ENCODE data around the gene HPCAL1. TPM values are rescaled to one million over a fixed set of nuclear protein-coding genes. Genes with fewer than 3 reads are reported as not detected.
A peak's percentile ranks its signal among the peaks of the same experiment; 100 is the strongest.

Gene HPCAL1
- total and polyA plus RNA-seq, 2 experiments from 2014 or later, result 58.9 to 65.4 TPM

- in situ Hi-C loops (cut with MboI), result no loop called here
- TF ChIP-seq EZH2phosphoT487 (IDR thresholded peaks at IDR 0.05; ENCODE audit: insufficient read depth, low read depth), result no peak
- H3K36me3 ChIP-seq (ENCODE audit: low read depth), result no peaks in the 10 kb centered on the region
- H3F3A ChIP-seq (ENCODE audit: insufficient read depth), result no peaks in the 10 kb centered on the region
- no peak overlapping the region for H2AFZ ChIP-seq
- no peaks in the 10 kb centered on the region for H3K79me2 ChIP-seq (ENCODE audit: insufficient read depth)
- 48 to 49% methylated on average over 11 of the region's 11 CpGs for WGBS, 2 experiments (ENCODE audit: low coverage in 1 of 2, low lambda C conversion rate in 2 of 2, missing lambda C conversion rate in 2 of 2)
- no peak overlapping the region for H3K9ac ChIP-seq
- H3K4me1 ChIP-seq (ENCODE audit: insufficient read depth), result peaks cover 8% of the 10 kb centered on the region; the same call in 1 of the 2 replicates
- no peak overlapping the region for H3K4me3 ChIP-seq
- H3K27ac ChIP-seq, result no peak overlapping the region
- H3K9me2 ChIP-seq (ENCODE audit: insufficient read depth), result no peaks in the 10 kb centered on the region
- no peaks in the 10 kb centered on the region for H4K20me1 ChIP-seq (ENCODE audit: insufficient read depth)
- peak; percentile 77 for DNase-seq
- no peaks in the 10 kb centered on the region for H3K9me3 ChIP-seq (ENCODE audit: low read depth)
- H3K4me2 ChIP-seq (ENCODE audit: unreplicated experiment), result no peak overlapping the region
- H3K27me3 ChIP-seq (replicated peaks; ENCODE audit: insufficient read depth), result no peaks in the 10 kb centered on the region; the same call in 1 of the 2 replicates
These were observed 155.3 kb downstream of the HPCAL1 start for GRCh38 chr2:10457846-10458598.

GRCh38 chr2:10460366-10460796 is 157.7 kb downstream of the HPCAL1 start:
- H3K27me3 ChIP-seq (replicated peaks; ENCODE audit: insufficient read depth), result no peaks in the 10 kb centered on the region; the same call in 1 of the 2 replicates
- no peak overlapping the region for H3K4me2 ChIP-seq (ENCODE audit: unreplicated experiment)
- H3K36me3 ChIP-seq (ENCODE audit: low read depth), result no peaks in the 10 kb centered on the region
- H3K79me2 ChIP-seq (ENCODE audit: insufficient read depth), result no peaks in the 10 kb centered on the region
- no peaks in the 10 kb centered on the region for H3K9me2 ChIP-seq (ENCODE audit: insufficient read depth)
- H2AFZ ChIP-seq, result no peak overlapping the region
- WGBS, 2 experiments (ENCODE audit: low coverage in 1 of 2, low lambda C conversion rate in 2 of 2, missing lambda C conversion rate in 2 of 2), result 77 to 80% methylated on average over 17 of the region's 17 CpGs
- H3F3A ChIP-seq (ENCODE audit: insufficient read depth), result no peaks in the 10 kb centered on the region
- H3K4me3 ChIP-seq, result no peak overlapping the region
- H3K9me3 ChIP-seq (ENCODE audit: low read depth), result no peaks in the 10 kb centered on the region
- in situ Hi-C loops (cut with MboI), result no loop called here
- peaks cover 8% of the 10 kb centered on the region; the same call in 1 of the 2 replicates for H3K4me1 ChIP-seq (ENCODE audit: insufficient read depth)
- no peaks in the 10 kb centered on the region for H4K20me1 ChIP-seq (ENCODE audit: insufficient read depth)
- DNase-seq, result no peak
- H3K27ac ChIP-seq, result no peak overlapping the region
- no peak overlapping the region for H3K9ac ChIP-seq
- TF ChIP-seq EZH2phosphoT487 (IDR thresholded peaks at IDR 0.05; ENCODE audit: insufficient read depth, low read depth) (no peak), EZH2 (IDR thresholded peaks at IDR 0.05; ENCODE audit: insufficient read depth, poor library complexity, severe bottlenecking) (no peak)

GRCh38 chr2:10462178-10463083 is 159.7 kb downstream of the HPCAL1 start:
- Histone ChIP-seq H2AFZ (no peak overlapping the region), H3K27me3 (replicated peaks; ENCODE audit: insufficient read depth) (no peaks in the 10 kb centered on the region; the same call in 1 of the 2 replicates), H3K27ac (no peak overlapping the region), H3F3A (ENCODE audit: insufficient read depth) (no peaks in the 10 kb centered on the region), H4K20me1 (ENCODE audit: insufficient read depth) (no peaks in the 10 kb centered on the region), H3K9ac (no peak overlapping the region), H3K79me2 (ENCODE audit: insufficient read depth) (no peaks in the 10 kb centered on the region), H3K4me2 (ENCODE audit: unreplicated experiment) (no peak overlapping the region), H3K9me3 (ENCODE audit: low read depth) (no peaks in the 10 kb centered on the region), H3K4me1 (ENCODE audit: insufficient read depth) (peaks cover 8% of the 10 kb centered on the region; the same call in 1 of the 2 replicates), H3K36me3 (ENCODE audit: low read depth) (no peaks in the 10 kb centered on the region), H3K9me2 (ENCODE audit: insufficient read depth) (no peaks in the 10 kb centered on the region), H3K4me3 (no peak overlapping the region)
- no peak for DNase-seq
- WGBS, 2 experiments (ENCODE audit: low coverage in 1 of 2, low lambda C conversion rate in 2 of 2, missing lambda C conversion rate in 2 of 2), result 41 to 44% methylated on average over 15 of the region's 15 CpGs
- in situ Hi-C loops (cut with MboI), result no loop called here
- TF ChIP-seq EZH2phosphoT487 (IDR thresholded peaks at IDR 0.05; ENCODE audit: insufficient read depth, low read depth) (no peak), EZH2 (IDR thresholded peaks at IDR 0.05; ENCODE audit: insufficient read depth, poor library complexity, severe bottlenecking) (no peak)

- 82 to 84% methylated on average over 5 of the region's 5 CpGs for WGBS, 2 experiments (ENCODE audit: low coverage in 1 of 2, low lambda C conversion rate in 2 of 2, missing lambda C conversion rate in 2 of 2)
- no peaks in the 10 kb centered on the region for H4K20me1 ChIP-seq (ENCODE audit: insufficient read depth)
- H3K4me1 ChIP-seq (ENCODE audit: insufficient read depth), result no peaks in the 10 kb centered on the region
- no peak for DNase-seq
- no peak overlapping the region for H3K4me3 ChIP-seq
- peaks cover 3% of the 10 kb centered on the region; the same call in 1 of the 2 replicates for H3K27me3 ChIP-seq (replicated peaks; ENCODE audit: insufficient read depth)
- H3K9me2 ChIP-seq (ENCODE audit: insufficient read depth), result no peaks in the 10 kb centered on the region
- TF ChIP-seq EZH2 (IDR thresholded peaks at IDR 0.05; ENCODE audit: insufficient read depth, poor library complexity, severe bottlenecking) (no peak), EZH2phosphoT487 (IDR thresholded peaks at IDR 0.05; ENCODE audit: insufficient read depth, low read depth) (no peak)
- no peak overlapping the region for H3K27ac ChIP-seq
- in situ Hi-C loops (cut with MboI), result no loop called here
- H3K9me3 ChIP-seq (ENCODE audit: low read depth), result no peaks in the 10 kb centered on the region
- no peak overlapping the region for H3K4me2 ChIP-seq (ENCODE audit: unreplicated experiment)
- H3K9ac ChIP-seq, result no peak overlapping the region
- no peaks in the 10 kb centered on the region for H3K79me2 ChIP-seq (ENCODE audit: insufficient read depth)
- H3K36me3 ChIP-seq (ENCODE audit: low read depth), result no peaks in the 10 kb centered on the region
- H3F3A ChIP-seq (ENCODE audit: insufficient read depth), result no peaks in the 10 kb centered on the region
- H2AFZ ChIP-seq, result no peak overlapping the region
These were observed 163.2 kb downstream of the HPCAL1 start for GRCh38 chr2:10465910-10466309.
